Sigmoid colon (tissue), 4 donors: ENCODE results near the gene ANTXR1.

Source experiments
- CTCF ChIP-seq, 4 experiments: fragments of 450-650 bp in 3 of 4; fragments of 200-600 bp in 1 of 4; IDR thresholded peaks; one replicate each; pipeline ENCODE4 v1.5.1; 2016 to 2019; ENCODE audit warnings: antibody characterized with exemption in 4 of 4, mild to moderate bottlenecking in 3 of 4, moderate library complexity in 2 of 4
- POLR2AphosphoS5 ChIP-seq, 4 donors: sonication (generic); formaldehyde crosslinking; IDR thresholded peaks; one replicate each; pipeline ENCODE4 v1.6.1; 2017; ENCODE audit warnings: antibody characterized with exemption in 4 of 4

DNA sequence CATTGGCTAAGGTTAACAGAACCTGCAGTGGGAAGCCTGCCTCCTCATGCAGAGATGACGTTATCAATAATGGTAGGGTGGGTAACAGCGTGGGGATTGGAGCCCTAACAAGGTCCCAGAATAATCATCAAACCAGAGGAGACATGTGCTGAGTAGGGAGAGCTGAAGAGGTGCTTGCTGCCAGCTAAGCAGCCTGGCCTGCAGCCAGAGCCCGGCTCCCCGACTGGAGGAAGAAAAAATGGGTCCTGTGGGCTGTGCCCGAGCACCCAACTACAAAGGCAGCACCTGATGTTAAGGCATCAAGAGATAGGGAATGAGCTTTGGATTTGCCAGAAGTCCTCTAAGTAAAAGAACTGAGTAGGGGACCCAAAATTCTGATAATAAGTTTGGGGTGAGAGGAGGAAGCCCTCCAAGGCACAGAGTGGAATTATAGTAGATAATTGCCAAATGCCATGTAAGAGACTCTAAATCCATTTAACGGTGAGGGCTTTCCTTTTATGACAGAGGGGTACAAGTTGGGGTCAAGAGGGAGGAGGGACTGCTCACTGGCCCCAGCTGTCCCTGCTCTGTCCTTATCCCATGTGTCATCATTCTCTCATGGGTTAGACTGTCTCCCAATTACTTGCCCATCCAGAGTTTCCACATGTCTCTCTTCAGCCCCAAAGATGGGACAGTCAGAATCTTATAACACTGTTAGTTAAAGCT lies 156.1 kb downstream of the ANTXR1 start:
- no peak for TF ChIP-seq CTCF (IDR thresholded peaks at IDR 0.05)
- no peak for TF ChIP-seq POLR2AphosphoS5 (IDR thresholded peaks at IDR 0.05)
